Progenitor cell of endocrine pancreas (in vitro differentiated cells): Measurements from ENCODE around the gene CAPS. TPM values are rescaled to one million over a fixed set of nuclear protein-coding genes. Genes with fewer than 3 reads are reported as not detected.
"Not testable (repeated sequence)": the region's sequence is repeated elsewhere in the genome, so short reads cannot be mapped to it uniquely, and the experiment has no call there.

Experiments used
- DNase-seq: peaks from one replicate; pipeline ENCODE4 v3.0.0; 2021; ENCODE audit warnings: low spot score; ENCODE audit not compliant: unreplicated experiment
- H3K27ac Mint-ChIP-seq: 2 replicates; pipeline ENCODE4 v1.8.0; 2021; ENCODE audit warnings: mild to moderate bottlenecking, moderate library complexity, mixed read lengths
- H3K27me3 Mint-ChIP-seq: 2 replicates; pipeline ENCODE4 v1.8.0; 2021; ENCODE audit warnings: mixed read lengths
- H3K36me3 Mint-ChIP-seq: 2 replicates; pipeline ENCODE4 v1.8.0; 2022; ENCODE audit warnings: mixed read lengths; ENCODE audit not compliant: insufficient read depth
- H3K4me1 Mint-ChIP-seq: 2 replicates; pipeline ENCODE4 v1.8.0; 2021; ENCODE audit warnings: low read depth, mixed read lengths
- H3K4me3 Mint-ChIP-seq: 2 replicates; pipeline ENCODE4 v1.8.0; 2021; ENCODE audit warnings: low read depth, mild to moderate bottlenecking, moderate library complexity, mixed read lengths
- H3K9me3 Mint-ChIP-seq: 2 replicates; pipeline ENCODE4 v1.8.0; 2021; ENCODE audit warnings: low read depth, mixed read lengths
- total RNA-seq: library from RNA; stranded (reverse); gene quantifications from 2 replicates; pipeline ENCODE4 v1.2.1, GENCODE V29; 2021
- TF ChIP-seq, protein P1 (sequence below): fragments of 200-600 bp; sonication (generic); IDR thresholded peaks from one replicate; pipeline ENCODE4 v1.5.0; 2021; ENCODE audit warnings: antibody characterized with exemption, mild to moderate bottlenecking; ENCODE audit not compliant: unreplicated experiment

Gene CAPS
- total RNA-seq, 1 donor from 2014 or later = 22.5 TPM

DNA sequence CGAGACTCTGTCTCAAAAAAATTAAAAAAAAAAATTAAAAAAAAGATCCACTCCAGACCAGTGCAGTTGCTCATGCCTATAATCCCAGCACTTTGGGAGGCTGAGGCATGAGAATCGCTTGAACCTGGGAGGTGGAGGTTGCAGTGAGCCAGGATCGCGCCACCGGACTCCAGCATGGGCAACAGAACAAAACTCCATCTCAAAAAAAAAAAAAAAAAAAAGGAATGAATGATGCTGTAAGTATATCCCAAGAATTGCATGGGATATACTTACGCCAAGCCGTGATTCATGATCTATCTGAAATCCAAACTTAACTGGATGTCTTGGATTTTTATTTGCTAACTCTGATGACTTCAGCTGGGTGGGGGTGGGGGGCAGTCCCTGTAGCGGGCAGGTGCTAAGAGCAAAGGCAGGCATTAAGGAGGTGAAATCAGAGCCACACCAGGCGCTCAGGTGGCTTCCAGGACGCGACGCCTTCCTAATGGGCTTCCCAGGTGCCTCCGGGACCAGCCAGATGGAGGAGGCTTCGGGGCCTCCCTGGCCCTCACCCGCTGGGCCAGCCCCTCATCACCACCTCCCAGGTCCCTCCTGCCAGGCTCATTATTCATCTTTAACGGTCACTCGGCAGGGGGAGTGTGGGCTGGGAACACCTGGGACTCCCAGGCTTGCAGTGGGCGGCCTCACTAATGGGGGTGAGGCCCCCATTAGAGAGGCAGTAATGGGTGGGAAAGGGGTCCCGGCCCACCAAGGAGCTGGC, 32.3 kb upstream of the CAPS start:
- H3K4me3 Mint-ChIP-seq = no peak overlapping the region
- H3K4me1 Mint-ChIP-seq = peaks cover 2% of the 10 kb centered on the region
- peaks cover 10% of the 10 kb centered on the region for H3K27me3 Mint-ChIP-seq
- H3K27ac Mint-ChIP-seq = no peak overlapping the region
- DNase-seq = no peak
- H3K36me3 Mint-ChIP-seq = no peaks in the 10 kb centered on the region
- no peaks in the 10 kb centered on the region for H3K9me3 Mint-ChIP-seq
- TF ChIP-seq, protein P1, sequence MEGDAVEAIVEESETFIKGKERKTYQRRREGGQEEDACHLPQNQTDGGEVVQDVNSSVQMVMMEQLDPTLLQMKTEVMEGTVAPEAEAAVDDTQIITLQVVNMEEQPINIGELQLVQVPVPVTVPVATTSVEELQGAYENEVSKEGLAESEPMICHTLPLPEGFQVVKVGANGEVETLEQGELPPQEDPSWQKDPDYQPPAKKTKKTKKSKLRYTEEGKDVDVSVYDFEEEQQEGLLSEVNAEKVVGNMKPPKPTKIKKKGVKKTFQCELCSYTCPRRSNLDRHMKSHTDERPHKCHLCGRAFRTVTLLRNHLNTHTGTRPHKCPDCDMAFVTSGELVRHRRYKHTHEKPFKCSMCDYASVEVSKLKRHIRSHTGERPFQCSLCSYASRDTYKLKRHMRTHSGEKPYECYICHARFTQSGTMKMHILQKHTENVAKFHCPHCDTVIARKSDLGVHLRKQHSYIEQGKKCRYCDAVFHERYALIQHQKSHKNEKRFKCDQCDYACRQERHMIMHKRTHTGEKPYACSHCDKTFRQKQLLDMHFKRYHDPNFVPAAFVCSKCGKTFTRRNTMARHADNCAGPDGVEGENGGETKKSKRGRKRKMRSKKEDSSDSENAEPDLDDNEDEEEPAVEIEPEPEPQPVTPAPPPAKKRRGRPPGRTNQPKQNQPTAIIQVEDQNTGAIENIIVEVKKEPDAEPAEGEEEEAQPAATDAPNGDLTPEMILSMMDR = no peak

DNA sequence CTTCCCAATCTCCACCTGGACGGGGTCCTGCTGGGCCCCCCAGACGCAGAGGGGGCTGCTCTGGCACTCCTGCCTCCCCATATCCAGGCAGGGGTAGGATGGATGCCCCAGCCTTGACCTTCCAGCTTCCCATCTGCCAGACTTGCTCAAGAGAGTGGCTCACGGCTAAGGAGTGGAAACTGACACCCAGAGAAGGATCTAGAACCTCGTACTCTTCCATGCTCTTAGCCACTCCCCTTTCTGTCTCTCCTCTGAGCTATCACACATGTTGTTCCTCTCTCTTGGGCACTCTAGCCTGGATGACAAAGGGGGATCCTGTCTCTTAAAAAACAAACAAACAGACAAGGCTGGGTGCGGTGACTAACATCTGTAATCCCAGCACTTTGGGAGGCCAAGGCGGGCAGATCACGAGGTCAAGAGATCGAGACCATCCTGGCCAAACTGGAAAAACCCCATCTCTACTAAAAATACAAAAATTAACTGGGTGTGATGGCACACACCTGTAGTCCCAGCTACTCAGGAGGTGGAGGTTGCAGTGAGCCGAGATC, 31.6 kb upstream of the CAPS start:
- Mint-ChIP-seq H3K4me3 (no peak overlapping the region), H3K27me3 (peaks cover 10% of the 10 kb centered on the region), H3K9me3 (no peaks in the 10 kb centered on the region), H3K4me1 (peaks cover 2% of the 10 kb centered on the region), H3K27ac (peak overlapping the region; percentile 4), H3K36me3 (no peaks in the 10 kb centered on the region)
- TF ChIP-seq, protein P1 = no peak
- DNase-seq = no peak

DNA sequence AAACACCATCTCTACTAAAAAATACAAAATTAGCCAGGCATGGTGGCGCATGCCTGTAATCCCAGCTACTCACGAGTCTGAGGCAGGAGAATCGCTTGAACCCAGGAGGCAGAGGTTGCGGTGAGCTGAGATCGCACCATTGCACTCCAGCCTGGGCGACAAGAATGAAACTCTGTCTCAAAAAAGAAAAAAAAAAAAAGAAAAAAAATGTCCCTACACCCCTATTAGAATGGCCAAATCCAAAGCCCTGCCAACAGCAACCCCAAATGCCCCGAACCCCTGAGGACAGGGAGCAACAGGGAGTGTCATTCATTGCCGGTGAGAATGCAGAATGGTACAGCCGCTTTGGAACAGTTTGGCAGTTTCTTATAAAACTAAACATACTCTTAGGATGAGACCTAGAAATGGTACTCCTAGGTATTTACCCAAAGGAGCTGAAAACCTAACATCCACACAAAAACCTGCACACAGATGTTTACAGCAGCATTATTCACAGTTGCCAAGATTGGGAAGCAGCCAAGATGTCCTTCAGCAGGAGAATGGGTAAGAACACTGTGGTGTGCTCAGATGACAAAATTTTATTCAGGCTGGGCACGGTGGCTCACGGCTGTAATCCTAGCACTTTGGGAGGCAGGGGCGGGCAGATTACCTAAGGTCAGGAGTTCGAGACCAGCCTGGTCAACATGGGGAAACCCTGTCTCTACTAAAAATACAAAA, 30.7 kb upstream of the CAPS start:
- not testable (repeated sequence) for DNase-seq, H3K27ac Mint-ChIP-seq, H3K4me1 Mint-ChIP-seq, H3K36me3 Mint-ChIP-seq, H3K9me3 Mint-ChIP-seq, H3K4me3 Mint-ChIP-seq
- peaks cover 11% of the 10 kb centered on the region for H3K27me3 Mint-ChIP-seq

DNA sequence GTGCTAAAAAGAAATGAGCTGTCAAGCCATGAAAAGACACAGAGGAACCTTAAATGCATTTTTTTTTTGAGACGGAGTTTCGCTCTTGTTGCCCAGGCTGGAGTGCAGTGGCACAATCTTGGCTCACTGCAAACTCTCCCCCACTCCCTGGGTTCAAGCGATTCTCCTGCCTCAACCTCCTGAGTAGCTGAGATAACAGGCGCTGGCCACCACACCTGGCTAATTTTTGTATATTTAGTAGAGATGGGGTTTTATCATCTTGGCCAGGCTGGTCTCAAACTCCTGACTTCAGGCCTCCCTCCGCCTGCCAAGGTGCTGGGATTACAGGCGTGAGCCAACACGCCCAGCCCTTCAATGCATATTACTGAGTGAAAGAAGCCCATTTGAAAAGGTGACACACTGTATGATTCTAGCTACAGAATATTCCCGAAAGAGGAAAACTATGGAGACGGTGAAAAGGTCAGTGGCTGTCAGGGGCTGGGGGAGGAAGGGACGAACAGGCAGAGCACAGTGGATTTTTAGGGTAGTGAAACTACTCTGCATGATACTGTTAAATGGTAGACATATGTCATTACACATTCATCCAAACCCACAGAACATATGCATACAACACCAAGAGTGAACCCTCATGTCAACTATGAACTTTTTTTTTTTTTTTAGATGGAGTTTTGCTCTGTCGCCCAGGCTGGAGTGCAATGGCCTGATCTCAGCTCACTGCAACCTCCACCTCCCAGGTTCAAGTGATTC, 29.8 kb upstream of the CAPS start:
- DNase-seq, H3K36me3 Mint-ChIP-seq, H3K27ac Mint-ChIP-seq, H3K4me1 Mint-ChIP-seq, H3K4me3 Mint-ChIP-seq, H3K9me3 Mint-ChIP-seq: not testable (repeated sequence)
- peaks cover 13% of the 10 kb centered on the region for H3K27me3 Mint-ChIP-seq

DNA sequence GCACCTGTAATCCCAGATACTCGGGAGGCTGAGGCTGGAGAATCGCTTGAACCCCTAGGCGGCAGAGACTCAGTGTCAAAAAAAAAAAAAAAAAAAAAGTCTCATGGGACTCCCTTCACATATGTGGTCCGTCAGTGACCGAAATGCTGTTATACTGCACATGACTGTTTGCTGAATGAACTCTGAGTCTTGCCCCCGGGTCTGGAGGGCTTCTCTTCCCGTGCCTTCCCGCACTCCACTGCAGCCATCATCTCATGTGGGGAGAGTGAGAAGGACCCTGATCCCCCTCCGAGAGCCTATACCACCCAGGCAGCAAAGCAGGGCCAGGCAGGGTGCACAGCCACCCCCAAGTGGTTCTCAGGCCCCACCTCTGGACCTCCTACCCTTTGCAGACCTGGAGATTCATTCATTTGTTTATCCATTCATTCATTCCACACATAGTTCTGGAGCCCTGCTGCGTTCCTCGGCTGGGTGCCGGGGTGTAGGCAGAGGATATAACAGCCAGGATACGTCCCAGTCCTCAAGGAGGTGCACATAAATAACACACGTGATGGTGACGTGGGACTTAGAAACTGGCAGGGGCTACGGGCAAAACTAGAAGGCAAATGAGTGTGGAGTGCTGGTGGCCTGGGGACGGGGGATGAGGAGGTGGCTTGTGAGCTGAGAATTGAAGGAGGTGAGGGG, 24.6 kb upstream of the CAPS start:
- DNase-seq = no peak
- H3K4me1 Mint-ChIP-seq = no peaks in the 10 kb centered on the region
- no peaks in the 10 kb centered on the region for H3K9me3 Mint-ChIP-seq
- H3K27me3 Mint-ChIP-seq = peaks cover 19% of the 10 kb centered on the region
- TF ChIP-seq, protein P1 = no peak
- no peaks in the 10 kb centered on the region for H3K36me3 Mint-ChIP-seq
- H3K4me3 Mint-ChIP-seq = no peak overlapping the region
- H3K27ac Mint-ChIP-seq = no peak overlapping the region

DNA sequence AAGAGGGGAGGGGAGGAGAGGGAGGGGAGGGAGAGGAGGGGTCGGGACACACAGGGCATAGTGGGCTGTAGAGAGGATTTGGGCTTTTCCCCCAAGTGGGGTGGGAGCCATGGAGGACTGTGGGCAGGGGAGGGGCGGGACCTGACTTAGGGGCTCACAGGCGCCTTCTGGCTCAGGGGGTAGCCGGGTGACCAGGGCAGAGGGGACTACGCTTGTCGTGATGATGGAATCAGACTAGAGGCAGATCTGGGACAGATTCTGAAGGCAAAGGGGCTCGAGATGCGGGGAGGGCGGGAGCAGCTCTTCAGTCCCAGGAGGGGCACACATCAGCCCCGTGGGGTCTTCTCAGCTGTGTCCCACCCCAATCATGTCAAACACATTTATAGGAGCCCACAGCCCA, 24.0 kb upstream of the CAPS start:
- H3K27ac Mint-ChIP-seq = no peak overlapping the region
- no peaks in the 10 kb centered on the region for H3K4me1 Mint-ChIP-seq
- H3K4me3 Mint-ChIP-seq = no peak overlapping the region
- no peak for DNase-seq
- H3K36me3 Mint-ChIP-seq = no peaks in the 10 kb centered on the region
- no peaks in the 10 kb centered on the region for H3K9me3 Mint-ChIP-seq
- TF ChIP-seq, protein P1 = no peak
- peaks cover 19% of the 10 kb centered on the region for H3K27me3 Mint-ChIP-seq
